GM18870 (cell line): ENCODE measurements around the gene TSPAN8.
"Not testable (repeated sequence)": the region's sequence is repeated elsewhere in the genome, so short reads cannot be mapped to it uniquely, and the experiment has no call there.

Experiments
- ATAC-seq: cut with Tn5 transposase; IDR thresholded peaks from one replicate; pipeline ENCODE4 v1.9.1; 2021; ENCODE audit warnings: moderate library complexity; ENCODE audit not compliant: unreplicated experiment

Gene TSPAN8

GRCh38 chr12:71164568-71165197 lies 6.9 kb upstream of the TSPAN8 start:
- ATAC-seq = no peak

GRCh38 chr12:71164166-71164565 lies 6.4 kb upstream of the TSPAN8 start:
- no peak for ATAC-seq

- no peak for ATAC-seq
Measured at GRCh38 chr12:71162832-71163763, 5.3 kb upstream of the TSPAN8 start.

DNA sequence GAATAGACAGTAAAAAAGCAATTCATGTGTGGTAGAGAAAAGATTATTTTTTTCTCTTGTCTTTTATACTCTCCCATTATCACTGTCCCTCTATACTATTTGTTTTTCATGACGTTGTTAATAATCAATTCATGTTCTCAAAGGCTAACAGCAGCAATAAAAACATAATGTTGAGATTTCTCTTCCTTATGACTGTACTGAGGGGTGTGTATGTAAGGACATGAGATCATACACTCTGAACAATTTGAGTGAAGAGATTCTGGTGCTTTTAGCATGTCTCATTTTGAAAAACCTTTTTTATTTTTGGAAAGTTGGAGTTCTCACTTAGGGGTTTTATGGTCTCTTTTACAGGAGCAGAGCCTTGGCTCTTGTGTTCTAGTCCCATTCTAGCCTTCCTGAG lies 3.8 kb upstream of the TSPAN8 start:
- no peak for ATAC-seq

DNA sequence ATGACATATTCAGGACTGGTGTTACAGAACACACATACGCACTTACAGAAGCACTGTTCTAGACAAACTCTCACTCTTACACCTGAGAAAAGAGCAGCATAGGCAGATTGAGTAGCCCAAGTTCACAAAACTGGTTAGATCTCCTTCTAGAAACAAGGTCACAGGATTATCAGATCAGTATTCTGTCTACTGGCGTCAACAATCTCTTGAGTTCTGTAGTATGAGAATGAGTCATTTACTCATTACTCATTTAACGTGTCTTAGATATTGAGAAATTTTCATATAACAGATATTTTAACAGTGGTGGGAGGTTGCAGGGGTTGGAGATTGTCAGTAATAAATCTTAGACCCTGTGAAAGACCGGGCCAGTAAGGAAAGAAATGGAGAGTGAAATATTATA lies 2.8 kb upstream of the TSPAN8 start:
- ATAC-seq = no peak

DNA sequence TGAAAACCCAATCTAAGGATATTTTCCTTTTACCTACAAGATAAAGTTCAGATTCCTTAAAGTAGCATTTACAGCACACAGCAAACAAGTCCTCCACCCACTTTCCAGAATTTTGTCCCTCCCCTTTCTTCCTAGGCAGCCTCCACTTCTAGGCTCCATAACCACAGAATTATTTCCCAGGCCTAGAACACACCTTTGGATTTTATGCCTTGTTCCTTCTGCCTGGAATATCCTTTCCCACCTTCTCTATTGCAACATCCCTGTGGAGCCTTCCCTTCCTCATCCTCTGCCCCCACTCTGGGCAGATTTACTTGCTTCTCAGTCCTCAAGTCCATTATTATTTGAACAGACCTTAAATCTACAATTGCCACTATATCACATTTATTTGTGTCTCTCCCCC lies 2.1 kb upstream of the TSPAN8 start:
- ATAC-seq = no peak

DNA sequence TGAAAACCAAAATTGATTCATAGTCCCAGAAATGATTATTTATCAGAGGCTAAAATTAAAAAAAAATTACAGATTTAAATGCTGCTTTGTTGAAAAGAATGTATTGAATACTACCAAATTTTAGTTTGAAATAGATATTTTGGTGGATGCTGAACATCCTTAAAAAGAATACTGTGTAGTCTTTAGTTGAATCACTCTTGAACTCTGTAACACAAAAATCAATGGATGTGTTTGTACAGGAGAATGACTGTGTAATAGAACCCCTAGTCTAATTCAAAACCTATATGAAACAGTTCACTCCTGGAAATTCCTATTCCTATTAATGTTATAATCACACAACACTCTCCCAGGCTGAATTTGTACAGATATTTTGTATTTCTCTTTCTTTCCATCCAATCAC lies 1.5 kb upstream of the TSPAN8 start:
- no peak for ATAC-seq

DNA sequence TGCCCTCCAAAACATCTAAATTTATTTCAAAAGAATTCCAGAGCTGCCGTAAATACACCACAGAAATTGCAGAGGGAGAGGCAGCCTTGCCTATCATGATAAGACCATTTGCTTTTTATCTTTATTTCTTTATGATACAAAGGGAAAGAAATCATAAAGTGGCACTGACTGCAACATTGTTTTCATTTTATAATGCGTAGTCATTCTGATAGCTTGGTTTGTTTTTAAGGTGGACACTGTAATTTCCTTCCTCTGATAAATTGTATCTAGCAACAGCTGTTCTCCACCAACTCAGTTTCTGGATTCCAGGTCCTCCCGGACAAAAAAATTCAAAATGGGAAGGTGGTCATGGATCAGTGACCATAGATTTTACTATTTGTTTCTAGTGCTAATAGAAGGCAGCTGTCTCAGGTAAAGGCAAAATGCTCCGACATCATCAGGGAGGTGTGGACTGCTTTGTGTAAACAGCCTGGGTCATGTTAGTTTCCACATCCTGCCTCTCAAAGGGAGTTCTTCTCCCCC lies 623 bp upstream of the TSPAN8 start:
- ATAC-seq = no peak

DNA sequence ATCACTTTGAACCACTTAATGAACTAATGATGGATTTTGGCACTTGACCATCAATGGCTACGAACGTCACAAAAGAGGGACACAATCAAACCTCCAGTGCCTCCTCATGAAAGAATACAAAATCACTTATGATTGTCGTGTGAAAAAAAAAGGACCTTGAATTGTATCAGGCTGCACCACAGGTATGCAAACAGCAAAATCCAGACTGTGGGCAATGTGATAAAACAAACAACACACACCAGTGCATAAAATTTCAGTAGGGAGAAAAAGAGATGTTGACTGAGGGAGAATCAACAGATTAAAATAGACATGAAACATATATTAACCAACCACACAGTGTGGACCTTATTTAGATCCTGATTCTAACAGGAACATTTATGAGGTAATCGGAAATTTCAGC lies 2.6 kb downstream of the TSPAN8 start:
- no peak for ATAC-seq

- no peak for ATAC-seq
Measured at GRCh38 chr12:71152851-71153250, 4.9 kb downstream of the TSPAN8 start.

DNA sequence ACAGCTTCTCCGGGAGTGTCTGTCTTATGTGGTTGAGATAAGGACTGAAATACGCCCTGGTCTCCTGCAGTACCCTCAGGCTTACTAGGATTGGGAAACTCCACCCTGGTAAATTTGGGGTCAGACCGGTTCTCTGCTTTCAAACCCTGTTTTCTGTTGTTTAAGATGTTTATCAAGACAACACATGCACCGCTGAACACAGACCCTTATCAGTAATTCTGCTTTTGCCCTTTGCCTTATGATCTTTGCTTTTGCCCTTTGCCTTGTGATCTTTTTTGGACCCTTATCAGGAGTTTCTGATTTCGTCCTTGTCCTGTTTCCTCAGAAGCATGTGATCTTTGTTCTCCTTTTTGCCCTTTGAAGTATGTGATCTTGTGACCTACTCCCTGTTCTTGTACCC lies 7.8 kb downstream of the TSPAN8 start:
- not testable (repeated sequence) for ATAC-seq

DNA sequence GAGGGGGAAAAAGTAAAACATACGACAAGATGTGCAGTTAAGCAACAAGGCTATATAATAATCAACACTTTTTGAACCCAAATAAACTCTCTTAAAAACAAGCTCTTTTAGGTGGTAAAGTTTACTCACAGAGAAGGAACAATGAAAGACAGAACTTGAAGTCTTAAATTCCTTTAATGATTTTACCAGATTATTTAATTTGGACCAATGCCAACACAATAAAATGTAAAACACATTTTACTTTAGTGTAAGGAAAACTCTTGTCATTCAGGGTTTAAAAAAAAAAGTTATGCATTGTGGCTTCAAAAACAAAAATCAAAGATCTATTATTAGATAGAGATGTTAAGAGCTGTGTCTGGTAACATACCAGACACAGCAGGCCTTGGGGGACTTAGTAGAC lies 13.1 kb downstream of the TSPAN8 start:
- ATAC-seq = no peak

DNA sequence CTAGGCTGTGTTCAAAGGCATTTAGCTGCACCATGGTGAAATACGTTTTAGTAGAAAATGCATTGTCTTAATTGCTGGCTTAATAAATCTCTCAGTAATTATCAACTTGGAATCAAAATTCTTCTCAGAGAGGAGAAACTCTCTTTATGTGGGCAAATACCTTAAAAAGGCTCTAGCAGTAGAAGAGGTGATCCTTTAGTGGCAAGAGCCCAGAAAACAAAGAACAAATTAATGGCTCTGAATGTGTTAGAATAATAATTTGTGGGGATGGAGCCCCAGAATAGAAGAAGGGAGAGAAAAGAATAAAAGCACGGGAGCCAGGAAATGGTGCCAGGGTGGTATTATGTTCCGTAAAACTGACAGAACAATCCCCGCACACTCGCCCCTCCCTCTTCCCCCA lies 14.8 kb downstream of the TSPAN8 start:
- no peak for ATAC-seq

GRCh38 chr12:71142016-71142415 lies 15.8 kb downstream of the TSPAN8 start:
- ATAC-seq = no peak

- ATAC-seq = no peak
Measured at GRCh38 chr12:71141378-71141926, 16.3 kb downstream of the TSPAN8 start.

- ATAC-seq = no peak
Measured at GRCh38 chr12:71139153-71139735, 18.6 kb downstream of the TSPAN8 start.

DNA sequence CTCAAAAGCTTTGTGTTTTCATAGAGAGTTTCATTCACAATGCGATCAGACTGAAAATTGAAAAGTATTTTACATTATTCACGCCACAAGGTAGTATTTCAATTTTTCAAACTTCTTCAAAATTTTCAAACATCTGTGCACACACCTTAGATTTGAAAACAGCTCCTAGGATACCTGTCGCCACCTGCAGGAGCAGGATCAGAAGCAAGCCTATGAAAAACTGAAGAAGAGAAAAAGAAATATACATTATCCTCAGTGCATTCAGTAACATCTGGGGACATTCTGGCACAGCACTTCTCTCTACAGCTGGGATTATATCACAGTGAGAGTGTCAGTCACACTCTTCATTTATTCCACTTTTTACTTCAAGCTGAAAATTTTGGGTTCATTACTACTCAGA lies 19.8 kb downstream of the TSPAN8 start:
- ATAC-seq = no peak

DNA sequence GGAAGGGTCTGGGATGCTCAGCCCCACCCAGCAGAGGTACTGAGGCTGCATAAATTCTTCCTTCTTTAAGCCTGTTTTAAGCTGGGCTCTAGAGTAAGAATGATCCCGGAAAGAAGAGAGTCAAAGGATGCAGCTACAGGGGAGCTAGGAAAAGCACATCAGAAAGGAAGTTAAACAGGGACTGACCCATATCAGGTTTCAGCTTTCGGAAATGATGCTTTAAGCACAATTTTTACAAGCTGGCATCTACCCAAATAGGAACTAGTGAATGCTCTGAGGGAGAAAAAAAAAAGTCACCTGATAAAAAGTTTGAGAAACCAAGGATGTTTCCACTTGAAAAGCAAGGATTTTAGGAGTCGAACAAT lies 22.0 kb downstream of the TSPAN8 start:
- ATAC-seq = no peak

DNA sequence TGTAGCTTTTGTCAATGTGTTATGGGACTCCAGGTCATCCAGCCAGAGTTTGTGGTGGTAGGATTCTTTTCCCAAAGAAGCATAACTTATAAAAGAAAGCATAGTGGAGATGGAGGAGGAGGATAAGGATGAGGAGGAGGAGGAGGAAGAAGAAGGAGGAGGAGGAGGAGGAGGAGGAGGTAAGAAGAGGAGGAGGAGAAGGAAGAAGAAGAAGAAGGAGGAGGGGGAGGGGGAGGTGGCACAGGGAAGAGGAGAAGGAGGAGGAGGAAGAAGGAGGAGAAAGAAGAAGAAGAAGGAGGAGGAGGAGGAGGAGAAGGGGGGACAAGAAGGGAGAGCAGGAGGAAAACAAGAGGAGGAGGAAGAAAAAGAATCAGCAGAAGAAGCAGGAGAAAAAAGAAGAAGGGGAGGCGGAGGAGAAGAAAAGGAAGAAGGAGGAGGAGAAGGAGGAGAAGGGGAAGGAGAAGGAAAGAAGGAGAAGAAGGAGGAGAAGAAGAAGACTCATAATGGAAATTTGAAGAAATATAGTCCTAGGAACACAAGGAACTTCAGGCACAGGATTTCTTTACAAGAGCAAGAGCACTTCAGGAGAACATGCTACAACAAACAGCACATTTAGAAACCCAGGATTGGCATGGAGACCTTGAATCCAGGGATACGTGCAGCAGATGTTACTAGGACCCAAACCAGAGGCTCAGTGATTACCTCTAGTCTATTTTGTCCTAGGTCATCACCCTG lies 22.6 kb downstream of the TSPAN8 start:
- no peak for ATAC-seq

DNA sequence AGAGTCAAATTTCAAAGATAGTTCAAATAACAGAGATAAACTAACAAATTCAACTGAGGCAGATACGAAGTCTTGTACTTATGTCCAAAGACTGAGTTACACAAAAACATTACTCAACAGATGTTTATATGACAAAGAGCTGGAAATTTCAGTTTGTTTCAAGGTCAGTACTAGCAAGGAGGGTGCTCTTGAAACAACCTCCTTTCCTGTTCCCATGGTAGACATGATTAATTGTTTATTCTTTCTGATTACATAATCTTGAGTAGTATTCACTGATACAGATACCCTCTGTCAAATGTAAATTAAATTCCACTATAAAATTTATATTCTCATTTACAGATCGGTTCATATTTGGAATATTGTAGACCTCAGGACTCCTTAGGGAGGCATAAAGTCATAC lies 23.4 kb downstream of the TSPAN8 start:
- no peak for ATAC-seq

DNA sequence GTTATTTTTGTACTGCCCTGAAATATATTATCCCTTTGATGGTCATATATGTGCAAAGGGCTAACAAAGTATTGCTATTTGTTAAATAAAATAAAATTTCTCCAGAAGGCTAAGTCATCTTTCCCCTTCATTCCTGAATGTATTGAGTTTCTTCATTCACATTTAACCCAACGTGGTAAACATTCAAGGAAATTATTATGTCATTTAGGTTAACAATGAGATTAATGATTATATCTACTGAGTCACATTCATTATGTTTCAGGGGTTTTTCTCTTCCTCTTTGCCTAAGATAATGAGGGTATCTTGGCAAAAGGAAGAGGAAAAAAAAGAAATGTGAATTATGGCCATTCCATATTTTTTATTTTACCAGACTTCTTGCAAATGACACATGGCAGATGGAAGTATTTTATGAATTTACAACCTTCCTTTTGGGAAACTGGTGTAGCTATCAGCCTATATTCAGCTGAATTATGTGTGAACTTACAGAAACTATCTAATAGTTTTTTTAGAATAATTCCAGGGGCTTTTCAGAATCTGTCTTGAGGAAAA lies 27.2 kb downstream of the TSPAN8 start:
- no peak for ATAC-seq
